ENCODE measurements around the gene LAMC1. TPM values are rescaled to one million over a fixed set of nuclear protein-coding genes. Genes with fewer than 3 reads are reported as not detected.

The LAMC1 gene
- total RNA-seq, 1 experiment from 2014 or later = 95.5 TPM

- Histone ChIP-seq H3K27ac (ENCODE audit: low read depth, low read length, poor library complexity, severe bottlenecking) (no peak overlapping the region), H3K9me3 (ENCODE audit: low read depth, low read length, poor library complexity, severe bottlenecking) (no peaks in the 10 kb centered on the region), H3K27me3 (replicated peaks; ENCODE audit: insufficient read depth, low read depth, low read length, poor library complexity) (no peaks in the 10 kb centered on the region), H3K36me3 (ENCODE audit: insufficient read depth, low read length, poor library complexity, severe bottlenecking) (no peaks in the 10 kb centered on the region), H3K4me3 (ENCODE audit: low read depth, low read length, poor library complexity, severe bottlenecking) (no peak overlapping the region), H3K4me1 (ENCODE audit: insufficient read depth, low read length, poor library complexity, severe bottlenecking) (peaks cover 84% of the 10 kb centered on the region)
- BruUV-seq (replicated peaks) = no TSS peak
- ChIA-PET POLR2A (ENCODE audit: low non-redundant PET) (no interaction called here), CTCF (no interaction called here)
- no peak for TF ChIP-seq EZH2 (IDR thresholded peaks at IDR 0.05; ENCODE audit: borderline replicate concordance, low read depth, low read length, poor library complexity, severe bottlenecking)
- TF ChIP-seq CTCF (conservative IDR thresholded peaks at IDR 0.05; ENCODE audit: low read depth, low read length) = no peak
- intact Hi-C loops (cut with micrococcal nuclease; ENCODE audit: unreplicated experiment) = no loop called here
- DNase-seq (ENCODE audit: low spot score) = no peak
Measured at GRCh38 chr1:183030053-183030452, 6.8 kb downstream of the LAMC1 start.

DNA sequence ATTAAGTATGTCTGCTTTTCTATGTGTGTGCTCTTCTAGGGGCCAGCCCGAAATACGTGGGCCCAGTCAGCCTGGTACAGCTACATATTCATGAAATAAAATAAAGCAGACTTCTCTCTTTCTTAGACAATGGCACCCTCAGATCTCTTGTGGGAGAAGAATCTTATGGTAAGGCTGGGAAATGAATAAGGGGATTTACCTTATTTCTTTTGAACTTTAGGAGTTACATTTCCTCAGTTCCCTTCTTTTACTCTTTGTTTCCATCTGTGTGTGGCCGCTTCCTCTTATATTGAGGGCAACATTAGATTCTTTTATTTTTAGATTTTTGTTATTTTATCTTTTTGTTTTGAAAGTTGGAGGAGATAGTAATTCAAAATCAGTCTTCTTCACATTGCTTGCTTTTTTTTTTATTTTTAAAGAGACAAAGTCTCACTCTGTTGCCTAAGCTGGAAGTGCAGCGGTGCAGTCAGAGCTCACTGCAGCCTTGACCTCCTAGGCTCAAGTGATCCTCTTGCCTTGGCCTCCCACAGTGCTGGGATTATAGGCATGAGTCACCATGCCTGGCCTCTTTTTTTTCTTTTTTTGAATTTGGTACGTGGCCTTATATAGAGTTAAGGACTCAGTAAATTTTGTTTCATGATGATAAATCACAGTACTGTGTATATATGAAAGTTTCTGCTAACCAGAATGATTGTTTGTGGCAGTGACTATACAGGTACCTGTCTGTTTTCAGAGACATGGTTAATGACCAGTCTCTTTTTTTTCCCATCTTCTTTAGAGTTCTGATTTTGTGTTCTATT, 9.1 kb downstream of the LAMC1 start:
- H3K27ac ChIP-seq (ENCODE audit: low read depth, low read length, poor library complexity, severe bottlenecking) = peak overlapping the region; percentile 75
- POLR2A ChIA-PET (ENCODE audit: low non-redundant PET) = no interaction called here

DNA sequence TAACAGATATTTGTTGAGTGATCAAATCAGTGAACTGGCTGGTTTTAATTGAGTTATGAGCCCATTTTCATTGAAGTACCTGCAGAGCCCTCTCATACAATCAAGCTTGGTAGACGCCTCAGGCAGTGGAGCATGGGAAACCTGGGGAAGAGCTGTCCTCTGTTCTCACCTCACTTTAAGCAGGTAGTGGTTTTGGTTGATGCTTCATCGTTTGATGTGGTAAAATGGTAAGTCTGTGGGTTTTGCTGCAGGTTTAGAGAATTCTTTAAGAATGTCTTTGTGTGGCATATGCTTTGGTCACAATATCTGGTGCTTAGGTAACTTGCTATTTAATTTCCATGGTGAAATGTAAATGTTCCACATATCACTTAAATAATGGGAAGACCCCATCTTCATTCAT, 10.0 kb downstream of the LAMC1 start:
- H3K4me3 ChIP-seq (ENCODE audit: low read depth, low read length, poor library complexity, severe bottlenecking) = no peak overlapping the region
- intact Hi-C loops (cut with micrococcal nuclease; ENCODE audit: unreplicated experiment) = no loop called here
- BruUV-seq (replicated peaks) = no TSS peak
- CTCF ChIA-PET = no interaction called here
- peaks cover 69% of the 10 kb centered on the region for H3K4me1 ChIP-seq (ENCODE audit: insufficient read depth, low read length, poor library complexity, severe bottlenecking)
- no peaks in the 10 kb centered on the region for H3K9me3 ChIP-seq (ENCODE audit: low read depth, low read length, poor library complexity, severe bottlenecking)
- DNase-seq (ENCODE audit: low spot score) = no peak
- no peaks in the 10 kb centered on the region for H3K27me3 ChIP-seq (replicated peaks; ENCODE audit: insufficient read depth, low read depth, low read length, poor library complexity)
- POLR2A ChIA-PET (ENCODE audit: low non-redundant PET) = no interaction called here
- no peak for TF ChIP-seq EZH2 (IDR thresholded peaks at IDR 0.05; ENCODE audit: borderline replicate concordance, low read depth, low read length, poor library complexity, severe bottlenecking)
- H3K36me3 ChIP-seq (ENCODE audit: insufficient read depth, low read length, poor library complexity, severe bottlenecking) = no peaks in the 10 kb centered on the region
- H3K27ac ChIP-seq (ENCODE audit: low read depth, low read length, poor library complexity, severe bottlenecking) = peak overlapping the region; percentile 75

More for the DNA sequence above, 9.1 kb downstream of the LAMC1 start:
- H3K9me3 ChIP-seq (ENCODE audit: low read depth, low read length, poor library complexity, severe bottlenecking) = no peaks in the 10 kb centered on the region
- no peak for TF ChIP-seq EZH2 (IDR thresholded peaks at IDR 0.05; ENCODE audit: borderline replicate concordance, low read depth, low read length, poor library complexity, severe bottlenecking)
- TF ChIP-seq CTCF (conservative IDR thresholded peaks at IDR 0.05; ENCODE audit: low read depth, low read length) = no peak
- peaks cover 72% of the 10 kb centered on the region for H3K4me1 ChIP-seq (ENCODE audit: insufficient read depth, low read length, poor library complexity, severe bottlenecking)
- CTCF ChIA-PET = no interaction called here
- intact Hi-C loops (cut with micrococcal nuclease; ENCODE audit: unreplicated experiment) = no loop called here
- H3K4me3 ChIP-seq (ENCODE audit: low read depth, low read length, poor library complexity, severe bottlenecking) = no peak overlapping the region
- no peaks in the 10 kb centered on the region for H3K27me3 ChIP-seq (replicated peaks; ENCODE audit: insufficient read depth, low read depth, low read length, poor library complexity)
- H3K36me3 ChIP-seq (ENCODE audit: insufficient read depth, low read length, poor library complexity, severe bottlenecking) = no peaks in the 10 kb centered on the region
- DNase-seq (ENCODE audit: low spot score) = peak; percentile 58
- no TSS peak for BruUV-seq (replicated peaks)

DNA sequence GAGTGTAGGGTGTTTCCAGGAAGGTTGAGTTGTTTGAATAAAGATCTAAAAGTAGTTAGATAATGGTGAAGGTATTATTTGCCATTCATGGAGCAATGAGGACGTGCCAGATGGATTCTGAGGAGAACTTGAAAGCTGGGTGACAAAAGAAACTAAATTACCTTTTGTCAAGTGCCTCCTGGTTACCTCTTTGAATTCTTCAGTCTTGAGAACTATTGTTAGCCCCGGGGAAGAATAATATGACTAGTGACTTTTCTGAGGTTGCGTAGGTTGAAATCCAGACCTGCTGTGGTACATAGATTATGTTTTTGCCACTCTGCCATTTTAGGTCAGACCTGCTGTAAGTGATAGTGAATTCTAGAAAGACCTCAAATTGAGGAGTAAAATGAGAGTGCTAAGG, 11.5 kb downstream of the LAMC1 start:
- TF ChIP-seq CTCF (conservative IDR thresholded peaks at IDR 0.05; ENCODE audit: low read depth, low read length) (no peak), EZH2 (IDR thresholded peaks at IDR 0.05; ENCODE audit: borderline replicate concordance, low read depth, low read length, poor library complexity, severe bottlenecking) (no peak)
- H3K9me3 ChIP-seq (ENCODE audit: low read depth, low read length, poor library complexity, severe bottlenecking) = no peaks in the 10 kb centered on the region
- no peaks in the 10 kb centered on the region for H3K36me3 ChIP-seq (ENCODE audit: insufficient read depth, low read length, poor library complexity, severe bottlenecking)
- H3K27me3 ChIP-seq (replicated peaks; ENCODE audit: insufficient read depth, low read depth, low read length, poor library complexity) = no peaks in the 10 kb centered on the region
- no peak for DNase-seq (ENCODE audit: low spot score)
- POLR2A ChIA-PET (ENCODE audit: low non-redundant PET) = no interaction called here
- no TSS peak for BruUV-seq (replicated peaks)
- CTCF ChIA-PET = no interaction called here
- intact Hi-C loops (cut with micrococcal nuclease; ENCODE audit: unreplicated experiment) = no loop called here
- peaks cover 73% of the 10 kb centered on the region for H3K4me1 ChIP-seq (ENCODE audit: insufficient read depth, low read length, poor library complexity, severe bottlenecking)
- H3K27ac ChIP-seq (ENCODE audit: low read depth, low read length, poor library complexity, severe bottlenecking) = no peak overlapping the region
- H3K4me3 ChIP-seq (ENCODE audit: low read depth, low read length, poor library complexity, severe bottlenecking) = no peak overlapping the region

Data from A673 (cell line).